ENCODE results near the gene IFT122.

DNA sequence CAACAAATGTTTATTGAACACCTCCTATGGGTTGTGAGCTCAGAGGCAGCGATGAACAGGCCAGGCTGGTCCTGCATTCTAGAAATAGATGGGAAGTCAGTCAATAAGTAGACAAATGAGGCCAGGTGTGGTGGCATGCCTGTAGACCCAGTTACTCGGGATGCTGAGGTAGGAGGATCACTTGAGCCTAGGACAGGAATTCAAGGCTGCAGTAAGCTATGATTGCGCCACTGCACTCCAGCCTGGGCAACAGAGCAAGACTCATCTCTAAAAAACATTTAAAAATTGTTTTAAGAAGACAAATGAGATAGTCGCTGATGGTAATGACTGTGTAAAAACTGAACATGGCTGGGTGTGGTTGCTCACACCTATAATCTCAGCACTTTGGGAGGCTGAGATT is 84.1 kb downstream of the IFT122 start:
- TF ChIP-seq, protein P1, sequence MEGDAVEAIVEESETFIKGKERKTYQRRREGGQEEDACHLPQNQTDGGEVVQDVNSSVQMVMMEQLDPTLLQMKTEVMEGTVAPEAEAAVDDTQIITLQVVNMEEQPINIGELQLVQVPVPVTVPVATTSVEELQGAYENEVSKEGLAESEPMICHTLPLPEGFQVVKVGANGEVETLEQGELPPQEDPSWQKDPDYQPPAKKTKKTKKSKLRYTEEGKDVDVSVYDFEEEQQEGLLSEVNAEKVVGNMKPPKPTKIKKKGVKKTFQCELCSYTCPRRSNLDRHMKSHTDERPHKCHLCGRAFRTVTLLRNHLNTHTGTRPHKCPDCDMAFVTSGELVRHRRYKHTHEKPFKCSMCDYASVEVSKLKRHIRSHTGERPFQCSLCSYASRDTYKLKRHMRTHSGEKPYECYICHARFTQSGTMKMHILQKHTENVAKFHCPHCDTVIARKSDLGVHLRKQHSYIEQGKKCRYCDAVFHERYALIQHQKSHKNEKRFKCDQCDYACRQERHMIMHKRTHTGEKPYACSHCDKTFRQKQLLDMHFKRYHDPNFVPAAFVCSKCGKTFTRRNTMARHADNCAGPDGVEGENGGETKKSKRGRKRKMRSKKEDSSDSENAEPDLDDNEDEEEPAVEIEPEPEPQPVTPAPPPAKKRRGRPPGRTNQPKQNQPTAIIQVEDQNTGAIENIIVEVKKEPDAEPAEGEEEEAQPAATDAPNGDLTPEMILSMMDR (IDR thresholded peaks at IDR 0.05), result no peak
- TF ChIP-seq POLR2A (IDR thresholded peaks at IDR 0.05), result no peak
